ENCODE results near the gene DSTYK. TPM values are rescaled to one million over a fixed set of nuclear protein-coding genes. Genes with fewer than 3 reads are reported as not detected.

The DSTYK gene
- total RNA-seq, 1 donor from 2014 or later, result 13.0 TPM

GRCh38 chr1:205204552-205204951 lies 7.0 kb downstream of the DSTYK start:
- Histone ChIP-seq H3K36me3 (no peaks in the 10 kb centered on the region), H3K4me3 (no peak overlapping the region), H3K4me1 (peaks cover 8% of the 10 kb centered on the region), H3K27me3 (no peaks in the 10 kb centered on the region), H3K9me3 (ENCODE audit: low read depth) (no peaks in the 10 kb centered on the region), H2AFZ (replicated peaks) (no peak overlapping the region), H3K27ac (no peak overlapping the region), H3F3A (ENCODE audit: low read depth) (peaks cover 9% of the 10 kb centered on the region), H4K20me1 (ENCODE audit: low read depth) (peaks cover 69% of the 10 kb centered on the region), H3K9ac (no peak overlapping the region), H3K79me2 (ENCODE audit: low read depth) (peaks cover 92% of the 10 kb centered on the region), H3K4me2 (no peak overlapping the region)
- Mint-ChIP-seq H3K36me3 (peaks cover 4% of the 10 kb centered on the region), H3K27ac (no peak overlapping the region), H3K9me3 (no peaks in the 10 kb centered on the region), H3K4me3 (no peak overlapping the region), H3K4me1 (peaks cover 29% of the 10 kb centered on the region), H3K27me3 (ENCODE audit: insufficient read depth, low read depth) (no peaks in the 10 kb centered on the region)
- TF ChIP-seq CTCF (IDR thresholded peaks at IDR 0.05), result no peak
- TF ChIP-seq EZH2phosphoT487 (IDR thresholded peaks at IDR 0.05), result no peak
- no peak for TF ChIP-seq EZH2 (IDR thresholded peaks at IDR 0.05)
- no peak for DNase-seq (ENCODE audit: low spot score)

GRCh38 chr1:205199931-205200299 lies 11.6 kb downstream of the DSTYK start:
- Histone ChIP-seq H3K4me1 (no peaks in the 10 kb centered on the region), H3K4me2 (no peak overlapping the region), H3K9ac (no peak overlapping the region), H4K20me1 (ENCODE audit: low read depth) (peaks cover 78% of the 10 kb centered on the region), H3K4me3 (no peak overlapping the region), H2AFZ (replicated peaks) (no peak overlapping the region), H3K36me3 (no peaks in the 10 kb centered on the region), H3K27me3 (no peaks in the 10 kb centered on the region), H3K27ac (no peak overlapping the region), H3F3A (ENCODE audit: low read depth) (no peaks in the 10 kb centered on the region), H3K79me2 (ENCODE audit: low read depth) (peaks cover 92% of the 10 kb centered on the region), H3K9me3 (ENCODE audit: low read depth) (no peaks in the 10 kb centered on the region)
- DNase-seq (ENCODE audit: low spot score), result no peak
- Mint-ChIP-seq H3K27me3 (ENCODE audit: insufficient read depth, low read depth) (no peaks in the 10 kb centered on the region), H3K4me3 (no peak overlapping the region), H3K36me3 (peaks cover 8% of the 10 kb centered on the region), H3K9me3 (no peaks in the 10 kb centered on the region), H3K4me1 (peaks cover 29% of the 10 kb centered on the region), H3K27ac (no peak overlapping the region)
- TF ChIP-seq CTCF (IDR thresholded peaks at IDR 0.05), result no peak
- no peak for TF ChIP-seq EZH2phosphoT487 (IDR thresholded peaks at IDR 0.05)
- TF ChIP-seq EZH2 (IDR thresholded peaks at IDR 0.05), result no peak

- Histone ChIP-seq H3K9me3 (ENCODE audit: low read depth) (no peaks in the 10 kb centered on the region), H3K4me1 (no peaks in the 10 kb centered on the region), H3K36me3 (no peaks in the 10 kb centered on the region), H4K20me1 (ENCODE audit: low read depth) (peaks cover 73% of the 10 kb centered on the region), H3F3A (ENCODE audit: low read depth) (no peaks in the 10 kb centered on the region), H3K79me2 (ENCODE audit: low read depth) (peaks cover 92% of the 10 kb centered on the region), H3K4me3 (no peak overlapping the region), H2AFZ (replicated peaks) (no peak overlapping the region), H3K9ac (no peak overlapping the region), H3K4me2 (no peak overlapping the region), H3K27me3 (no peaks in the 10 kb centered on the region), H3K27ac (no peak overlapping the region)
- H3K36me3 Mint-ChIP-seq, result peaks cover 8% of the 10 kb centered on the region
- peak overlapping the region; percentile 89 for H3K27ac Mint-ChIP-seq
- H3K4me1 Mint-ChIP-seq, result peaks cover 23% of the 10 kb centered on the region
- H3K9me3 Mint-ChIP-seq, result no peaks in the 10 kb centered on the region
- no peak overlapping the region for H3K4me3 Mint-ChIP-seq
- no peaks in the 10 kb centered on the region for H3K27me3 Mint-ChIP-seq (ENCODE audit: insufficient read depth, low read depth)
- TF ChIP-seq EZH2 (IDR thresholded peaks at IDR 0.05) (no peak), CTCF (IDR thresholded peaks at IDR 0.05) (no peak), EZH2phosphoT487 (IDR thresholded peaks at IDR 0.05) (no peak)
- no peak for DNase-seq (ENCODE audit: low spot score)
Measured at GRCh38 chr1:205199090-205199930, 12.2 kb downstream of the DSTYK start.

Measured in neural progenitor cell (in vitro differentiated cells).